ENCODE measurements around the gene HEPACAM.

Gene HEPACAM

DNA sequence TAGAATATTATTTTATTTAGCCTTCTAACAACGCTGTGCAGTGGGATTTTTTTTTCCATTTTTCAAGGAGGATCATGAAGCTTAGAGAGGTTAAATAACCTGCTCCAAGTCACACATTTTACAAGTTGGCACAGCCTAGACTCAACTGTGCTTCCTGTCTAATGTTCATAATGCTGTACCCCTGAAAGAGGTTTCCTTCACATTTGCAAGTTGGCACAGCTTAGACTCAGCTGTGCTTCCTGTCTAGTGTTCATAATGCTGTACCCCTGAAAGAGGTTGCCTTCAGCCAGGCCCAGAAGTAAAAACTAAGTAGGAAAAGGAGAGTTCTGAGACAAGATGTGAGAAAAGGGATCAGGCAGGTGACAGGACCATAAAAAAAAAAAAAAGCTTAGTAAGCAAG is 7.9 kb upstream of the HEPACAM start:
- TF ChIP-seq POLR2AphosphoS5 (IDR thresholded peaks at IDR 0.05; ENCODE audit: low read depth, low read length) (no peak), SPI1 (IDR thresholded peaks at IDR 0.05; ENCODE audit: low read depth, low read length) (no peak), POU2F2 (IDR thresholded peaks at IDR 0.05; ENCODE audit: low read depth, low read length) (no peak), POLR2A (IDR thresholded peaks at IDR 0.05; ENCODE audit: low read depth, low read length) (no peak), TAF1 (IDR thresholded peaks at IDR 0.05; ENCODE audit: low read depth, low read length) (no peak), PAX5 (IDR thresholded peaks at IDR 0.05; ENCODE audit: insufficient read depth, low read length, severe bottlenecking) (no peak)
- DNase-seq (ENCODE audit: insufficient read length, low spot score), result no peak
- no peak for FAIRE-seq

GRCh38 chr11:124943254-124943616 is 7.4 kb upstream of the HEPACAM start:
- FAIRE-seq (no peak), DNase-seq (ENCODE audit: insufficient read length, low spot score) (no peak)
- TF ChIP-seq PAX5 (IDR thresholded peaks at IDR 0.05; ENCODE audit: insufficient read depth, low read length, severe bottlenecking) (no peak), SPI1 (IDR thresholded peaks at IDR 0.05; ENCODE audit: low read depth, low read length) (no peak), POLR2A (IDR thresholded peaks at IDR 0.05; ENCODE audit: low read depth, low read length) (no peak), TAF1 (IDR thresholded peaks at IDR 0.05; ENCODE audit: low read depth, low read length) (no peak), POLR2AphosphoS5 (IDR thresholded peaks at IDR 0.05; ENCODE audit: low read depth, low read length) (no peak), POU2F2 (IDR thresholded peaks at IDR 0.05; ENCODE audit: low read depth, low read length) (no peak)

GRCh38 chr11:124942466-124943253 is 6.8 kb upstream of the HEPACAM start:
- DNase-seq (ENCODE audit: insufficient read length, low spot score), result no peak
- no peak for TF ChIP-seq POLR2A (IDR thresholded peaks at IDR 0.05; ENCODE audit: low read depth, low read length)
- no peak for TF ChIP-seq SPI1 (IDR thresholded peaks at IDR 0.05; ENCODE audit: low read depth, low read length)
- TF ChIP-seq PAX5 (IDR thresholded peaks at IDR 0.05; ENCODE audit: insufficient read depth, low read length, severe bottlenecking), result no peak
- TF ChIP-seq POU2F2 (IDR thresholded peaks at IDR 0.05; ENCODE audit: low read depth, low read length), result no peak
- no peak for TF ChIP-seq TAF1 (IDR thresholded peaks at IDR 0.05; ENCODE audit: low read depth, low read length)
- TF ChIP-seq POLR2AphosphoS5 (IDR thresholded peaks at IDR 0.05; ENCODE audit: low read depth, low read length), result no peak
- FAIRE-seq, result no peak

DNA sequence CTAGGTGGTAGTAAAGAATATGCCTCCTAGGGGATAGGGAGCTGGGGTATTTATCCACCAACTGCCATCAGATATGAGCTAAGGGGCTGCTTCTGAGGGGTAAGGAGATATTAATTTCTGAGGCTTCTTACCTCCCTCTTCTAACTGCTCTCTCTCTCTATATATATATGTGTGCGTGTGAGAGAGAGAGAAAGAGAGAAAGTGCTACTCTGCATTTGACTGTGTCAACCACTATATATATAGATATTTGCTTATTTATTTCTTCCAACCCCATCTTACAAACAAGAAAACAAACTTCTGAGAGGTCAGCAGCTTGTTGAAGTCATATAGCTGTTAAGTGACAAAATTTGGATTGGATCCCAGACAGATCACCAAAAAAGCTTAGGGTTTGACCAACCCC is 5.9 kb upstream of the HEPACAM start:
- TF ChIP-seq SPI1 (IDR thresholded peaks at IDR 0.05; ENCODE audit: low read depth, low read length) (no peak), PAX5 (IDR thresholded peaks at IDR 0.05; ENCODE audit: insufficient read depth, low read length, severe bottlenecking) (no peak), POLR2A (IDR thresholded peaks at IDR 0.05; ENCODE audit: low read depth, low read length) (no peak), TAF1 (IDR thresholded peaks at IDR 0.05; ENCODE audit: low read depth, low read length) (no peak), POU2F2 (IDR thresholded peaks at IDR 0.05; ENCODE audit: low read depth, low read length) (no peak), POLR2AphosphoS5 (IDR thresholded peaks at IDR 0.05; ENCODE audit: low read depth, low read length) (no peak)
- DNase-seq (ENCODE audit: insufficient read length, low spot score), result no peak
- FAIRE-seq, result no peak

DNA sequence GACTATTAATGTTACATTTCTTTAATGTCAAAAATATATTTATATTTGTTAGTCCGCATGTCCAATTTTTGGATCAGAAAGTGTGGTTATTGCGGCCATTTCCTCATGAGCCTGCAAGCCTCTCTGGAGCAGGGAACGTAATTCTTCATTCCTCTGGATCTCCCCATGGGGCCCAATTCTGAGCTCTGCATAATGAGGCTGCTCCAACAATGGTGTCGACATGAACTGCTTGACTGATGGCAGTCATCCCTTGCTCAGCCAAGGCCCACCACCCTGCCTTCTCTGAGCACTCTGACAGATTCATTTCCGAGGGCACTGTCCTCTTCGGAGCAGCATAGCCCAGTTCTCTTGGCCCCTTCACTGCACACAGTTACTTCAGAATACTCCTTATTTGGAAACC is 3.1 kb upstream of the HEPACAM start:
- no peak for TF ChIP-seq PAX5 (IDR thresholded peaks at IDR 0.05; ENCODE audit: insufficient read depth, low read length, severe bottlenecking)
- TF ChIP-seq TAF1 (IDR thresholded peaks at IDR 0.05; ENCODE audit: low read depth, low read length), result no peak
- TF ChIP-seq POLR2A (IDR thresholded peaks at IDR 0.05; ENCODE audit: low read depth, low read length), result no peak
- no peak for TF ChIP-seq POU2F2 (IDR thresholded peaks at IDR 0.05; ENCODE audit: low read depth, low read length)
- TF ChIP-seq POLR2AphosphoS5 (IDR thresholded peaks at IDR 0.05; ENCODE audit: low read depth, low read length), result no peak
- no peak for TF ChIP-seq SPI1 (IDR thresholded peaks at IDR 0.05; ENCODE audit: low read depth, low read length)
- no peak for FAIRE-seq
- DNase-seq (ENCODE audit: insufficient read length, low spot score), result no peak

DNA sequence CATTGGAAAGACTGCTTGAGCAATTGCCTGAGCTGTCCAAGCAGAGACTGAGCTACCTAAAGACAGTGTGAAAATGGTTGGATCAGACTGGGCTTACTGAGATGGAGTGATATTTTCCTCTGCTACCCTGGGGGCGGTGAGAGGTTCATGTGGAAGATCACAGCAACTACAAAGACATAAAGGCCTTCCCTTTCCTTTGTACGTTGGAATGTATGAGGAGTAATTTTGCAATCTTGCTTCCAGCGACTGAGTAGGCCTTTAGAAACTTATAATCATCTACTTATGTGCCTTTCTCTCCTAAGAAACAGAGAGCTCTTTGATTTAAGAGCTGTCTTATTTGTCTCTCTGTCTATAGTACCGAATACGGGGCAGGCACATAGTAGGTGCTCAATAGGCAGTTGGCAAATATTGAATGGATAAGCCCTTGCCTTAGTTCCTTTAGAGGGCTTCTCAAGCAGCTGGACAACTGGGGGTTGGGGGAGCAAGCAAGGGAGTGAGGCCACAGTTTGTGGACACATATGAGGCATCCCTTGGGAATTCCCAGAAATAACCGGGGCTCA is 2.4 kb upstream of the HEPACAM start:
- TF ChIP-seq PAX5 (IDR thresholded peaks at IDR 0.05; ENCODE audit: insufficient read depth, low read length, severe bottlenecking) (no peak), TAF1 (IDR thresholded peaks at IDR 0.05; ENCODE audit: low read depth, low read length) (no peak), POLR2A (IDR thresholded peaks at IDR 0.05; ENCODE audit: low read depth, low read length) (no peak)
- DNase-seq (ENCODE audit: insufficient read length, low spot score), result no peak
- FAIRE-seq, result no peak

- FAIRE-seq, result no peak
- no peak for DNase-seq (ENCODE audit: insufficient read length, low spot score)
- no peak for TF ChIP-seq POLR2A (IDR thresholded peaks at IDR 0.05; ENCODE audit: low read depth, low read length)
- no peak for TF ChIP-seq PAX5 (IDR thresholded peaks at IDR 0.05; ENCODE audit: insufficient read depth, low read length, severe bottlenecking)
- no peak for TF ChIP-seq POU2F2 (IDR thresholded peaks at IDR 0.05; ENCODE audit: low read depth, low read length)
- TF ChIP-seq TAF1 (IDR thresholded peaks at IDR 0.05; ENCODE audit: low read depth, low read length), result no peak
- no peak for TF ChIP-seq POLR2AphosphoS5 (IDR thresholded peaks at IDR 0.05; ENCODE audit: low read depth, low read length)
- TF ChIP-seq SPI1 (IDR thresholded peaks at IDR 0.05; ENCODE audit: low read depth, low read length), result no peak
Measured at GRCh38 chr11:124937336-124937935, 1.6 kb upstream of the HEPACAM start.

- no peak for DNase-seq (ENCODE audit: insufficient read length, low spot score)
- FAIRE-seq, result no peak
- no peak for TF ChIP-seq PAX5 (IDR thresholded peaks at IDR 0.05; ENCODE audit: insufficient read depth, low read length, severe bottlenecking)
- TF ChIP-seq POU2F2 (IDR thresholded peaks at IDR 0.05; ENCODE audit: low read depth, low read length), result no peak
- TF ChIP-seq POLR2A (IDR thresholded peaks at IDR 0.05; ENCODE audit: low read depth, low read length), result no peak
- no peak for TF ChIP-seq TAF1 (IDR thresholded peaks at IDR 0.05; ENCODE audit: low read depth, low read length)
- TF ChIP-seq POLR2AphosphoS5 (IDR thresholded peaks at IDR 0.05; ENCODE audit: low read depth, low read length), result no peak
- TF ChIP-seq SPI1 (IDR thresholded peaks at IDR 0.05; ENCODE audit: low read depth, low read length), result no peak
Measured at GRCh38 chr11:124934862-124935547, 842 bp downstream of the HEPACAM start.

DNA sequence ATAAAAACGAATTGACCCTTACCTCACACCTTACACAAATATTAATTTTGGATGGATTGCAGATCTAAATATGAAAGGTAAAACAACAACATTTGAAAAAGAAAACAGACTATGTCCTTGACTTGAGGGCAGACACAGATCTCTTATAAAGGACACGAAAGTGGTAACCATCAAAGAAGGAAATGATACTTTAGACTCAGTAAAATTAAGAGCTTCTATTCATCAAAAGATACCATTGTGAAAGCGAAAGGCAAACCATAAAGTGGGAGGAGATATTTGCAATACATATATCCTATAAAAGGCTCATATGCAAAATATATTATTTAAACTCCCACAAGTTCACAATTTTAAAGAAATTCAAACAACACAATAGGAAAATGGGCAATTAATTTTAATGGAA is 5.0 kb downstream of the HEPACAM start:
- no peak for DNase-seq (ENCODE audit: insufficient read length, low spot score)
- TF ChIP-seq POU2F2 (IDR thresholded peaks at IDR 0.05; ENCODE audit: low read depth, low read length), result no peak
- TF ChIP-seq TAF1 (IDR thresholded peaks at IDR 0.05; ENCODE audit: low read depth, low read length), result no peak
- TF ChIP-seq SPI1 (IDR thresholded peaks at IDR 0.05; ENCODE audit: low read depth, low read length), result peak; percentile 65
- no peak for TF ChIP-seq POLR2AphosphoS5 (IDR thresholded peaks at IDR 0.05; ENCODE audit: low read depth, low read length)
- TF ChIP-seq PAX5 (IDR thresholded peaks at IDR 0.05; ENCODE audit: insufficient read depth, low read length, severe bottlenecking), result no peak
- no peak for TF ChIP-seq POLR2A (IDR thresholded peaks at IDR 0.05; ENCODE audit: low read depth, low read length)
- no peak for FAIRE-seq

Data from GM12891 (cell line).